Measurements from ENCODE around the gene GDPD4.
A peak's percentile ranks its signal among the peaks of the same experiment; 100 is the strongest.
"Not testable (repeated sequence)": the region's sequence is repeated elsewhere in the genome, so short reads cannot be mapped to it uniquely, and the experiment has no call there.

GDPD4 gene

GRCh38 chr11:77303328-77303727 is 1.8 kb upstream of the GDPD4 start:
- no peak overlapping the region for H3K27ac ChIP-seq
- POLR2A ChIA-PET (ENCODE audit: low non-redundant PET), result no interaction called here
- TF ChIP-seq, protein P1, sequence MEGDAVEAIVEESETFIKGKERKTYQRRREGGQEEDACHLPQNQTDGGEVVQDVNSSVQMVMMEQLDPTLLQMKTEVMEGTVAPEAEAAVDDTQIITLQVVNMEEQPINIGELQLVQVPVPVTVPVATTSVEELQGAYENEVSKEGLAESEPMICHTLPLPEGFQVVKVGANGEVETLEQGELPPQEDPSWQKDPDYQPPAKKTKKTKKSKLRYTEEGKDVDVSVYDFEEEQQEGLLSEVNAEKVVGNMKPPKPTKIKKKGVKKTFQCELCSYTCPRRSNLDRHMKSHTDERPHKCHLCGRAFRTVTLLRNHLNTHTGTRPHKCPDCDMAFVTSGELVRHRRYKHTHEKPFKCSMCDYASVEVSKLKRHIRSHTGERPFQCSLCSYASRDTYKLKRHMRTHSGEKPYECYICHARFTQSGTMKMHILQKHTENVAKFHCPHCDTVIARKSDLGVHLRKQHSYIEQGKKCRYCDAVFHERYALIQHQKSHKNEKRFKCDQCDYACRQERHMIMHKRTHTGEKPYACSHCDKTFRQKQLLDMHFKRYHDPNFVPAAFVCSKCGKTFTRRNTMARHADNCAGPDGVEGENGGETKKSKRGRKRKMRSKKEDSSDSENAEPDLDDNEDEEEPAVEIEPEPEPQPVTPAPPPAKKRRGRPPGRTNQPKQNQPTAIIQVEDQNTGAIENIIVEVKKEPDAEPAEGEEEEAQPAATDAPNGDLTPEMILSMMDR (conservative IDR thresholded peaks at IDR 0.05; ENCODE audit: low read depth), result no peak
- CTCF ChIA-PET, result no interaction called here
- DNase-seq (ENCODE audit: low spot score), result no peak

DNA sequence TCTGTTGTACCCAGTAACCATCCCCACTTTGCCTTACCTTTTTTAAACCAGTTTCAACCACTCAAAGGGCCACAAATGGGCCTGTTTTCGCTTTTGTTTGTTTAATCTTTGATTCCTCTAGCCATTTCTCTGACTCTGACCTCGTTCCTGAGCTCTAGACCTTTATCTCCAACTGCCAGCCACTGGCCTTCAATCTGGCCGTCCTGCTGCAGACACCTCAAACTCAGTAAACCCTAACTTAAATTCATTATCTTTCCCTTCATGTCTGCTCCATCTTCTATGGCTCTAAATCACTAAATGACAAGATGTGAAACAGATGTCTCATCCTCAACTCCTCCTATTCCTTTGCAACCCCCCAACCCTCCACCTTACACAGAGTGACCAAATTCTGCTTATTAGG is 1.3 kb upstream of the GDPD4 start:
- ChIA-PET CTCF (no interaction called here), POLR2A (ENCODE audit: low non-redundant PET) (no interaction called here)
- TF ChIP-seq, protein P1 (conservative IDR thresholded peaks at IDR 0.05; ENCODE audit: low read depth), result no peak
- no peak overlapping the region for H3K27ac ChIP-seq
- DNase-seq (ENCODE audit: low spot score), result no peak

GRCh38 chr11:77300695-77301094 is 791 bp downstream of the GDPD4 start:
- H3K27ac ChIP-seq, result no peak overlapping the region
- TF ChIP-seq, protein P1 (conservative IDR thresholded peaks at IDR 0.05; ENCODE audit: low read depth), result no peak
- ChIA-PET POLR2A (ENCODE audit: low non-redundant PET) (no interaction called here), CTCF (no interaction called here)
- no peak for DNase-seq (ENCODE audit: low spot score)

- POLR2A ChIA-PET (ENCODE audit: low non-redundant PET); CTCF ChIA-PET: not testable (repeated sequence)
- peak; percentile 65 for DNase-seq (ENCODE audit: low spot score)
- H3K27ac ChIP-seq, result peak overlapping the region; percentile 50; the same call in 1 of the 2 replicates
Observed at GRCh38 chr11:77300028-77300427, 1.5 kb downstream of the GDPD4 start.

GRCh38 chr11:77299528-77299993 is 1.9 kb downstream of the GDPD4 start:
- CTCF ChIA-PET, result interaction anchor here (0.6 kb wide), 1 partner anchor 205 kb away, joined by 4 read pairs; no protein-coding TSS in a partner anchor
- POLR2A ChIA-PET (ENCODE audit: low non-redundant PET), result interaction anchor here (0.6 kb wide), 1 partner anchor 1275 kb away, joined by 3 read pairs; no protein-coding TSS in a partner anchor
- TF ChIP-seq, protein P1 (conservative IDR thresholded peaks at IDR 0.05; ENCODE audit: low read depth), result no peak
- H3K27ac ChIP-seq, result no peak overlapping the region
- DNase-seq (ENCODE audit: low spot score), result peak; percentile 86

DNA sequence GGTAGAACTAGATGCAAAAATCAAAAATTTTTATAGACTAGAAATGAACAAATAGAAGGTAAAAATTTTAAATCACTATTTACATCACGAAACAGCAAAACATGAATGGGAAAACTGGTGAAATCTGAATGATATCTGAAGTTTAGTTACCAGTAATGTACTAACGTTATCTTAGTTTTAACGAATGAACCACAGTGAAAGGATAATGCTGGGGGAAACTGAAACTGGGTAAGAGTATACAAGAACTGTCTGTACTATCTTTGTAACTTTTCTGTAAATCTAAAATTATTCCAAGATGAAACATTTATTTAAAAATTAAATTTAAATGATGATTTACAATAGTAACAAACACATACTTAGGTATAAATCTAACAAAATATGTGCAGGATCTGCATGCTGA is 7.4 kb downstream of the GDPD4 start:
- POLR2A ChIA-PET (ENCODE audit: low non-redundant PET), result no interaction called here
- no peak for DNase-seq (ENCODE audit: low spot score)
- CTCF ChIA-PET, result interaction anchor here (0.5 kb wide), 1 partner anchor 24 kb away, joined by 5 read pairs; no protein-coding TSS in a partner anchor
- H3K27ac ChIP-seq, result no peak overlapping the region
- TF ChIP-seq, protein P1 (conservative IDR thresholded peaks at IDR 0.05; ENCODE audit: low read depth), result no peak

DNA sequence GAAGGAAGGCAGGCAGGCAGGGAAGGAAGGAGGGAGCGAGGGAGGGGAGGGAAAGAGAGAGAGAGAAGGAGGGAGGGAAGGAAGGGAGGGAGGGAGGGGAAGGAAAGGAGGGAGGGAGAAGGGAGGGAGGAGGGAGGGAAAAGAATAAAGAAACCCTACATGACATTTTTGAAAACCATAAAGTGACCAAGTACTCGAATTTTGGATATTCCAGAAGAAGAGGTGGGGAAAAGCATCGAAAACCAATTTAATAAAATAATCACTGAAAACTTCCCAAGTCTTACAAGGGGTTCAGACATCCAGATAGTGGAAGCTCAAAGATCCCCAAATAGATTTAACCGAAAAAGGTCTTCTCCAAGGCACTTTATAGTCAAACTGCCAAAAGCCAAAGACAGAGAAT is 11.7 kb downstream of the GDPD4 start:
- ChIA-PET CTCF (no interaction called here), POLR2A (ENCODE audit: low non-redundant PET) (no interaction called here)
- H3K27ac ChIP-seq, result no peak overlapping the region
- TF ChIP-seq, protein P1 (conservative IDR thresholded peaks at IDR 0.05; ENCODE audit: low read depth), result no peak
- no peak for DNase-seq (ENCODE audit: low spot score)

Data from RWPE1 (cell line).